ENCODE measurements around the gene USP32.

USP32 gene

GRCh38 chr17:60403523-60403810 is 11.5 kb upstream of the USP32 start:
- Mint-ChIP-seq H3K36me3 (ENCODE audit: low read depth) (no peaks in the 10 kb centered on the region), H3K27ac (no peak overlapping the region), H3K4me3 (no peak overlapping the region), H3K27me3 (ENCODE audit: low read depth, poor library complexity) (peaks cover 10% of the 10 kb centered on the region), H3K4me1 (peaks cover under 1% of the 10 kb centered on the region), H3K9me3 (peaks cover 8% of the 10 kb centered on the region)
- TF ChIP-seq CTCF (IDR thresholded peaks at IDR 0.05): no peak
- DNase-seq: no peak

GRCh38 chr17:60401819-60402218 is 9.9 kb upstream of the USP32 start:
- H3K36me3 Mint-ChIP-seq (ENCODE audit: low read depth): no peaks in the 10 kb centered on the region
- peaks cover 5% of the 10 kb centered on the region for H3K4me1 Mint-ChIP-seq
- no peak overlapping the region for H3K27ac Mint-ChIP-seq
- no peak for DNase-seq
- H3K27me3 Mint-ChIP-seq (ENCODE audit: low read depth, poor library complexity): peaks cover 10% of the 10 kb centered on the region
- H3K4me3 Mint-ChIP-seq: no peak overlapping the region
- no peak for TF ChIP-seq CTCF (IDR thresholded peaks at IDR 0.05)
- H3K9me3 Mint-ChIP-seq: peaks cover under 1% of the 10 kb centered on the region

GRCh38 chr17:60398227-60398959 is 6.5 kb upstream of the USP32 start:
- DNase-seq: no peak
- TF ChIP-seq CTCF (IDR thresholded peaks at IDR 0.05): no peak
- no peak overlapping the region for H3K4me3 Mint-ChIP-seq
- no peaks in the 10 kb centered on the region for H3K9me3 Mint-ChIP-seq
- H3K27me3 Mint-ChIP-seq (ENCODE audit: low read depth, poor library complexity): peaks cover 2% of the 10 kb centered on the region
- H3K36me3 Mint-ChIP-seq (ENCODE audit: low read depth): no peaks in the 10 kb centered on the region
- H3K4me1 Mint-ChIP-seq: peaks cover 6% of the 10 kb centered on the region
- no peak overlapping the region for H3K27ac Mint-ChIP-seq

- H3K27me3 Mint-ChIP-seq (ENCODE audit: low read depth, poor library complexity): no peaks in the 10 kb centered on the region
- no peak overlapping the region for H3K4me3 Mint-ChIP-seq
- H3K27ac Mint-ChIP-seq: no peak overlapping the region
- H3K4me1 Mint-ChIP-seq: peaks cover 16% of the 10 kb centered on the region
- no peak for TF ChIP-seq CTCF (IDR thresholded peaks at IDR 0.05)
- no peaks in the 10 kb centered on the region for H3K9me3 Mint-ChIP-seq
- no peak for DNase-seq
- H3K36me3 Mint-ChIP-seq (ENCODE audit: low read depth): no peaks in the 10 kb centered on the region
Observed at GRCh38 chr17:60396412-60396811, 4.5 kb upstream of the USP32 start.

GRCh38 chr17:60395508-60396065 is 3.7 kb upstream of the USP32 start:
- no peaks in the 10 kb centered on the region for H3K27me3 Mint-ChIP-seq (ENCODE audit: low read depth, poor library complexity)
- no peaks in the 10 kb centered on the region for H3K9me3 Mint-ChIP-seq
- TF ChIP-seq CTCF (IDR thresholded peaks at IDR 0.05): no peak
- H3K27ac Mint-ChIP-seq: no peak overlapping the region
- H3K36me3 Mint-ChIP-seq (ENCODE audit: low read depth): no peaks in the 10 kb centered on the region
- no peak overlapping the region for H3K4me3 Mint-ChIP-seq
- H3K4me1 Mint-ChIP-seq: peaks cover 20% of the 10 kb centered on the region
- DNase-seq: no peak

Data from nephron progenitor cell (in vitro differentiated cells).